ENCODE measurements around the gene ADAMTS8.

The ADAMTS8 gene

GRCh38 chr11:130409594-130410388 is 18.6 kb downstream of the ADAMTS8 start:
- no peak for TF ChIP-seq ZNF274 (IDR thresholded peaks at IDR 0.05; ENCODE audit: low read depth, low read length)
- H3K4me3 ChIP-seq (ENCODE audit: low read length): no peak overlapping the region

DNA sequence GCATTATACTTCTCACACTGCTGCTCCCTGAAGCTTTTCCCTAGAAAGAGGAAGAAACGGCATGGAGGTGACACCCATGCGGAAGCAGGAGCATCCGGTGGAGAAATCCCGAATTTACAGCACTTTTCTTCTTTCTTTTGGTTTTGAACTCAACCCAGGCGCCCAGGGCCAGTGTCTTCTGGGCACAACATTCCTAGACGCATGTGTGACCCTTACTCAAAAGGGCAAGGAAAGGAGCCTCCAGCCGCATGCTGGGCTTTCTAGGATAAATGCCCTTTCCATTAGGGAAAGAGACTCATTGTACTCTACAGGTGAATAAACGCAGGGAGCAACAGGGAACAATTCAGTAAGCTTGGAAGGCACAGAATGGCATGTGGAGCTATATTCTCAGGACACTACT is 19.5 kb downstream of the ADAMTS8 start:
- H3K4me3 ChIP-seq (ENCODE audit: low read length): no peak overlapping the region

GRCh38 chr11:130408401-130408890 is 20.0 kb downstream of the ADAMTS8 start:
- TF ChIP-seq ZNF274 (IDR thresholded peaks at IDR 0.05; ENCODE audit: low read depth, low read length): no peak
- no peak overlapping the region for H3K4me3 ChIP-seq (ENCODE audit: low read length)

More for the DNA sequence above, 19.5 kb downstream of the ADAMTS8 start:
- no peak for TF ChIP-seq ZNF274 (IDR thresholded peaks at IDR 0.05; ENCODE audit: low read depth, low read length)

GRCh38 chr11:130407978-130408377 is 20.4 kb downstream of the ADAMTS8 start:
- TF ChIP-seq ZNF274 (IDR thresholded peaks at IDR 0.05; ENCODE audit: low read depth, low read length): no peak
- H3K4me3 ChIP-seq (ENCODE audit: low read length): no peak overlapping the region

DNA sequence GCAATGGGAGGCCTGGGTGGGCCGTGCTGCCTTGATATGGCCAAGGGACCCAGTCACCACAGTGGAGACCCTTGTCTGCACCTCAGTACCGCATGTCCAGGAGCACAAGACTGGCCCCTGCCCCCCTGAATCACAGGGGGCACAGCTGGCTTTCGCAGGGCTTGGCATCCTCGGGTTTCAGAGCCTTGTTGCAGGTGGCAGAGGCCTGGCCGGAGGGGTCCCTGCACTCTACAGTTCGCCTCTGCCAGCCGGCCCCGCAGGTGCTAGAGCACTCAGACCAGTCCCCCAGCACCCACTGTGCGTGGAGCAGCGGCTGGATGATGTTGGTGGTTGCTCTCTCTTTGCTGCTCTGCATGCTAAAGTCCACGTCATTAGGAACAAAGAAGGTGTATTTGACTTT is 23.0 kb downstream of the ADAMTS8 start:
- TF ChIP-seq ZNF274 (IDR thresholded peaks at IDR 0.05; ENCODE audit: low read depth, low read length): no peak
- no peak overlapping the region for H3K4me3 ChIP-seq (ENCODE audit: low read length)

- no peak for TF ChIP-seq ZNF274 (IDR thresholded peaks at IDR 0.05; ENCODE audit: low read depth, low read length)
- H3K4me3 ChIP-seq (ENCODE audit: low read length): no peak overlapping the region
These were observed 23.7 kb downstream of the ADAMTS8 start for GRCh38 chr11:130404727-130405126.

- no peak overlapping the region for H3K4me3 ChIP-seq (ENCODE audit: low read length)
- no peak for TF ChIP-seq ZNF274 (IDR thresholded peaks at IDR 0.05; ENCODE audit: low read depth, low read length)
These were observed 24.4 kb downstream of the ADAMTS8 start for GRCh38 chr11:130403967-130404366.

DNA sequence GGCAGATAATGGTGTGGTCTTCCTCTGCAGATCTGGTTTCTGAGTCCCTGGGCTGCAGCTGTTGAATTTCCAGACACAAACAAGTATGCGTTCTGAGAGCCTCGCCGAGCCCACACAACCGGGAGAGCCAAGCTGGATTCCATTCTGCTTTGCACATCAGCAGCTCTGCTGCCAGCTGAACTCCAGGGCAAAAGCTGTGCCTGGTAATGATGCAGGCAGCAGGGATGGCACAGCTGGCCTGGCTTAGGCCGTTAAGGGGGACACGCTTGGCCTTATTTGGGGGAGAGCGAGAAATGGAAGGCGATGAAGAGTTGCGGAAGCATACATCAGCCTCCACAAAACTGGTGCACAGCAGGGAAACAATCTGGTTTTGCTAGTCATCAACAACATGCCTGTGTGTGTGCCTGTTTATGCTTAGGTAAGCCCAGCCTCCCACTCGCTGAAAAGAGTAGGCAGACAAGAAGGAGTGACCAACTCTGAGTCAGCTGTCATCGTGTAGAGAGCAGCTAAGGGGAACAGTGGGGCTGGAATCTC is 25.1 kb downstream of the ADAMTS8 start:
- no peak overlapping the region for H3K4me3 ChIP-seq (ENCODE audit: low read length)
- TF ChIP-seq ZNF274 (IDR thresholded peaks at IDR 0.05; ENCODE audit: low read depth, low read length): no peak

DNA sequence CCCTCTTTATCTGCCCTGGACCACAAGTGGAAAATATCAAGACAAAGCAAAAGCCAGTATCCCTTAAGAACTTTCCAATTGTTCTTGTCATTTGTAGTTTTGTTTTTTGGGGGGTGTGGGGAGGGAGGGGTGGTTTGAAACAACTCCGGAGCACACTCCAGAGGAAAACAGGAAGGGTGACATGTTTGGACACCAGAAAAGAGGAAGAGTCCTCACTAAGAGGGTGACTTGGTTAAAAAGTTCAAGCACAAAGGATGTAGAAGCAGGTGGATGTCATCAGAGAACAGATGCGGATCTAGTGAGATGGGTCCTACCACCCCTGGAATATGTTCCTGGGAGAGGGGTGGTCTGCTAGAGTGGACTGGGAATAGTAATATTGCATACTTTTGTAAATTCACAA is 25.8 kb downstream of the ADAMTS8 start:
- no peak for TF ChIP-seq ZNF274 (IDR thresholded peaks at IDR 0.05; ENCODE audit: low read depth, low read length)
- no peak overlapping the region for H3K4me3 ChIP-seq (ENCODE audit: low read length)

GRCh38 chr11:130400781-130401483 is 27.5 kb downstream of the ADAMTS8 start:
- no peak overlapping the region for H3K4me3 ChIP-seq (ENCODE audit: low read length)
- no peak for TF ChIP-seq ZNF274 (IDR thresholded peaks at IDR 0.05; ENCODE audit: low read depth, low read length)

- no peak overlapping the region for H3K4me3 ChIP-seq (ENCODE audit: low read length)
- no peak for TF ChIP-seq ZNF274 (IDR thresholded peaks at IDR 0.05; ENCODE audit: low read depth, low read length)
These were observed 29.2 kb downstream of the ADAMTS8 start for GRCh38 chr11:130399196-130399595.

DNA sequence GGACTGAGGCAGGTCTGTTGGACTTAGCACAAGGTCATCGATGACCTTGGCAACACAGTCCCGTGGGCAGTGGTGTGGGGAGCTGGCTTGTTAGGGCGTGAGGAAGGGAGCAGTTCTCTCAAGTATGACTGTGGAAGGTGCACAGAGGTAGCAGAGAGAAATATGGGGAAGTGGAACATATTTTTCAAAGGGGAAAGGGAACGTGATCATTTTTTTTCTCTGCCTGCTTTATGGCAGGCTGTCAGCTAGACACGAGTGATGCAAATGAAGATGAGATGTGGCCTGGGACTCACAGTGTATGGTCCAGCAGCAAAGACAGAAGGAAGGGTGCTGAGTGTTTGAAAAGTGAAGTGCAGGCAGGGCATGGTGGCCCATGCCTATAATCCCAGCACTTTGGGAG is 30.6 kb downstream of the ADAMTS8 start:
- no peak overlapping the region for H3K4me3 ChIP-seq (ENCODE audit: low read length)
- TF ChIP-seq ZNF274 (IDR thresholded peaks at IDR 0.05; ENCODE audit: low read depth, low read length): no peak

DNA sequence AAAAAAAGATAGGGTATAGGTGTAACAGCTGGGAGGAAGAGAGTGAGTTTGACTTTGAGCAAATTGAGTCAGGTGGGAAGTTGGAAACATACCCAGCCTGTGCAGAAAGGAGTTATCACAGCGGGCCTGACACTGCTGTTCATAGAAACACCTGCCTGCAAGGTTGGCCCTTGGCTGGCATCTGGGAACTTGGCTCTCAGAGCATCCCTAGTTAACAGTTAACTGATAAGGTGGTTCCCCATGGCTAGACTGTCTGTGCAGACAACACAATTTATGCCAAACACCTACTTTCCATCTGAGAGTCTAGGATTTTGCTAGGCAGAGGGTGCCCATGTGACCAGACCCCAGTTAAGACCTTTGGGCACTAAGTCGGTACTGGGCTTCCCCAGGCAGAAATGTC is 31.4 kb downstream of the ADAMTS8 start:
- TF ChIP-seq ZNF274 (IDR thresholded peaks at IDR 0.05; ENCODE audit: low read depth, low read length): no peak
- H3K4me3 ChIP-seq (ENCODE audit: low read length): no peak overlapping the region

- H3K4me3 ChIP-seq (ENCODE audit: low read length): no peak overlapping the region
- TF ChIP-seq ZNF274 (IDR thresholded peaks at IDR 0.05; ENCODE audit: low read depth, low read length): no peak
These were observed 33.8 kb downstream of the ADAMTS8 start for GRCh38 chr11:130394615-130395014.

- no peak for TF ChIP-seq ZNF274 (IDR thresholded peaks at IDR 0.05; ENCODE audit: low read depth, low read length)
- no peak overlapping the region for H3K4me3 ChIP-seq (ENCODE audit: low read length)
These were observed 36.7 kb downstream of the ADAMTS8 start for GRCh38 chr11:130391711-130392110.

Measured in GM08714 (cell line).